Activated T-cell treated with anti-CD3 and anti-CD28 coated beads, Interleukin-2, amount 50 U/mL, for 48 hours (primary cell): ENCODE measurements around the gene MYO15B.

ENCODE experiments used
- DNase-seq, 2 experiments: peaks; one replicate each; pipeline ENCODE4 v3.0.0-alpha.2; 2020

MYO15B gene

GRCh38 chr17:75559958-75560533, 27.6 kb upstream of the MYO15B start:
- no peak for DNase-seq

- no peak for DNase-seq
Observed at GRCh38 chr17:75561927-75562603, 25.5 kb upstream of the MYO15B start.

- no peak for DNase-seq
Observed at GRCh38 chr17:75563063-75563758, 24.4 kb upstream of the MYO15B start.

GRCh38 chr17:75564195-75564594, 23.4 kb upstream of the MYO15B start:
- no peak for DNase-seq

- no peak for DNase-seq
Observed at GRCh38 chr17:75565066-75565465, 22.5 kb upstream of the MYO15B start.

- no peak for DNase-seq
Observed at GRCh38 chr17:75565618-75566017, 22.0 kb upstream of the MYO15B start.

GRCh38 chr17:75566416-75566815, 21.2 kb upstream of the MYO15B start:
- DNase-seq = no peak

GRCh38 chr17:75566834-75567233, 20.8 kb upstream of the MYO15B start:
- DNase-seq = no peak

- DNase-seq = no peak
Observed at GRCh38 chr17:75568412-75569255, 19.0 kb upstream of the MYO15B start.

- DNase-seq = no peak
Observed at GRCh38 chr17:75570034-75570676, 17.4 kb upstream of the MYO15B start.

- DNase-seq = no peak
Observed at GRCh38 chr17:75570772-75571171, 16.8 kb upstream of the MYO15B start.

GRCh38 chr17:75571197-75571884, 16.3 kb upstream of the MYO15B start:
- peak; percentile 24 to 35 for DNase-seq

GRCh38 chr17:75571885-75572215, 15.8 kb upstream of the MYO15B start:
- DNase-seq = no peak

GRCh38 chr17:75572713-75573539, 14.7 kb upstream of the MYO15B start:
- DNase-seq = no peak

- no peak for DNase-seq
Observed at GRCh38 chr17:75573540-75573957, 14.1 kb upstream of the MYO15B start.

GRCh38 chr17:75573994-75574393, 13.6 kb upstream of the MYO15B start:
- no peak for DNase-seq

- DNase-seq = no peak
Observed at GRCh38 chr17:75574404-75575036, 13.1 kb upstream of the MYO15B start.

GRCh38 chr17:75575197-75575596, 12.4 kb upstream of the MYO15B start:
- no peak for DNase-seq

- no peak for DNase-seq
Observed at GRCh38 chr17:75575728-75576127, 11.9 kb upstream of the MYO15B start.

GRCh38 chr17:75576661-75577060, 10.9 kb upstream of the MYO15B start:
- no peak for DNase-seq
